GM23338 (cell line): ENCODE data around the gene MAGEE1. TPM values are rescaled to one million over a fixed set of nuclear protein-coding genes. Genes with fewer than 3 reads are reported as not detected.

ENCODE experiments used
- ATAC-seq: fragments of 200-7000 bp; cut with Tn5 transposase; 3 replicates; pipeline ENCODE4 v1.9.1; 2020
- DNase-seq: peaks from one replicate; pipeline ENCODE4 v3.0.0-alpha.2; 2015; ENCODE audit warnings: low spot score
- H2AFZ ChIP-seq: fragments of 200-600 bp; sonication (generic); 2 replicates; pipeline ENCODE4 v1.8.0; 2016; ENCODE audit warnings: antibody characterized with exemption, mild to moderate bottlenecking, moderate library complexity
- H3F3A ChIP-seq: fragments of 200-600 bp; sonication (generic); replicated peaks from 2 replicates; pipeline ENCODE4 v1.8.0; 2017; ENCODE audit warnings: antibody characterized with exemption, mixed run types, low read depth
- H3K27ac ChIP-seq: fragments of 200-600 bp; sonication (generic); 2 replicates; pipeline ENCODE4 v1.6.1; 2016; ENCODE audit warnings: low read depth
- H3K27me3 ChIP-seq: fragments of 200-600 bp; sonication (generic); 2 replicates; pipeline ENCODE4 v1.8.0; 2016; ENCODE audit warnings: mild to moderate bottlenecking, mixed run types, moderate library complexity; ENCODE audit not compliant: insufficient read depth
- H3K36me3 ChIP-seq: fragments of 200-600 bp; sonication (generic); 2 replicates; pipeline ENCODE4 v1.8.0; 2016; ENCODE audit warnings: mild to moderate bottlenecking; ENCODE audit not compliant: insufficient read depth
- H3K4me1 ChIP-seq: fragments of 200-600 bp; sonication (generic); 2 replicates; pipeline ENCODE4 v1.8.0; 2016; ENCODE audit warnings: mild to moderate bottlenecking, moderate library complexity; ENCODE audit not compliant: insufficient read depth
- H3K4me2 ChIP-seq: fragments of 200-600 bp; sonication (generic); 2 replicates; pipeline ENCODE4 v1.7.1; 2017; ENCODE audit warnings: mixed run types
- H3K4me3 ChIP-seq: fragments of 200-600 bp; sonication (generic); 2 replicates; pipeline ENCODE4 v1.6.1; 2016; ENCODE audit warnings: mixed run types
- H3K79me2 ChIP-seq: fragments of 200-600 bp; sonication (generic); replicated peaks from 2 replicates; pipeline ENCODE4 v1.8.0; 2017; ENCODE audit warnings: mild to moderate bottlenecking; ENCODE audit not compliant: insufficient read depth
- H3K9me2 ChIP-seq: fragments of 200-600 bp; sonication (generic); 2 replicates; pipeline ENCODE4 v1.8.0; 2017; ENCODE audit not compliant: insufficient read depth
- H4K20me1 ChIP-seq: fragments of 200-600 bp; sonication (generic); replicated peaks from 2 replicates; pipeline ENCODE4 v1.8.0; 2017; ENCODE audit warnings: mild to moderate bottlenecking; ENCODE audit not compliant: insufficient read depth
- H3K27ac Mint-ChIP-seq: 2 replicates; pipeline ENCODE4 v1.8.0; 2020; ENCODE audit warnings: inconsistent platforms, mild to moderate bottlenecking, moderate library complexity, mixed read lengths
- H3K27me3 Mint-ChIP-seq: 3 replicates; pipeline ENCODE4 v1.8.0; 2022; ENCODE audit warnings: low read depth, mild to moderate bottlenecking, moderate library complexity, mixed read lengths, inconsistent platforms; ENCODE audit not compliant: insufficient read depth, poor library complexity
- H3K36me3 Mint-ChIP-seq: 3 replicates; pipeline ENCODE4 v1.8.0; 2021; ENCODE audit warnings: low read depth, mild to moderate bottlenecking, inconsistent platforms, moderate library complexity, mixed read lengths
- H3K4me1 Mint-ChIP-seq: 3 replicates; pipeline ENCODE4 v1.8.0; 2020; ENCODE audit warnings: mild to moderate bottlenecking, inconsistent platforms, mixed read lengths
- H3K4me3 Mint-ChIP-seq: 3 replicates; pipeline ENCODE4 v1.8.0; 2021; ENCODE audit warnings: moderate library complexity, mild to moderate bottlenecking, inconsistent platforms, mixed read lengths
- H3K9me3 Mint-ChIP-seq: 3 replicates; pipeline ENCODE4 v1.8.0; 2020; ENCODE audit warnings: moderate library complexity, mild to moderate bottlenecking, inconsistent platforms, mixed read lengths
- CREB1 ChIP-seq: fragments of 250-450 bp; sonication (Bioruptor Pico); IDR thresholded peaks from 2 replicates; pipeline ENCODE4 v1.5.0; 2020; ENCODE audit warnings: low read depth, mild to moderate bottlenecking, moderate library complexity
- CTCF ChIP-seq, 2 experiments: fragments of 200-600 bp in 1 of 2; sonication (generic) in 1 of 2; conservative IDR thresholded peaks; 2 replicates each; pipeline versions ENCODE4 v1.5.1 to v1.6.1; 2016 to 2017; ENCODE audit warnings: antibody characterized with exemption in 2 of 2, low read depth in 2 of 2, mild to moderate bottlenecking in 2 of 2, moderate library complexity in 1 of 2
- EZH2 ChIP-seq: fragments of 200-600 bp; sonication (generic); IDR thresholded peaks from one replicate; pipeline ENCODE4 v1.8.0; 2017; ENCODE audit warnings: antibody characterized with exemption, mild to moderate bottlenecking, low read depth; ENCODE audit not compliant: unreplicated experiment
- EZH2phosphoT487 ChIP-seq: fragments of 200-600 bp; sonication (generic); IDR thresholded peaks from one replicate; pipeline ENCODE4 v1.8.1; 2018; ENCODE audit warnings: antibody characterized with exemption; ENCODE audit not compliant: unreplicated experiment
- JUNB ChIP-seq: IDR thresholded peaks from one replicate; pipeline ENCODE4 v1.6.1; 2016; ENCODE audit warnings: antibody characterized with exemption; ENCODE audit not compliant: unreplicated experiment
- NANOG ChIP-seq: IDR thresholded peaks from 2 replicates; pipeline ENCODE4 v1.6.1; 2016; ENCODE audit warnings: antibody characterized with exemption, borderline replicate concordance
- POLR2AphosphoS5 ChIP-seq: IDR thresholded peaks from 2 replicates; pipeline ENCODE4 v1.6.1; 2016; ENCODE audit warnings: antibody characterized with exemption, low read depth
- STAT1 ChIP-seq: IDR thresholded peaks from one replicate; pipeline ENCODE4 v1.6.1; 2016; ENCODE audit warnings: antibody characterized with exemption; ENCODE audit not compliant: unreplicated experiment
- ZNF114 ChIP-seq: fragments of 250-450 bp; sonication (Bioruptor Pico); IDR thresholded peaks from 2 replicates; pipeline ENCODE4 v1.5.0; 2020; ENCODE audit warnings: mild to moderate bottlenecking, moderate library complexity
- ZNF331 ChIP-seq: fragments of 250-450 bp; sonication (Bioruptor Pico); IDR thresholded peaks from 2 replicates; pipeline ENCODE4 v1.5.0; 2020; ENCODE audit warnings: low read depth, mild to moderate bottlenecking, moderate library complexity
- polyA plus RNA-seq: library from polyadenylated mRNA; unstranded; fragments of >200 nt; fragmentation: Nextera tagmentation; extraction: Ambion mirVana; gene quantifications from 2 replicates; pipeline ENCODE4 v1.2.1, GENCODE V29; 2016
- total RNA-seq: library from RNA; depleted of rRNA; stranded (reverse); fragments of >200 nt; shearing (Covaris generic); gene quantifications from 2 replicates; pipeline ENCODE4 v1.2.3, GENCODE V29; 2014
- TF ChIP-seq, protein P1 (sequence below): IDR thresholded peaks from 2 replicates; pipeline ENCODE4 v1.6.1; 2016; ENCODE audit warnings: antibody characterized with exemption
- TF ChIP-seq, protein P2 (sequence below): IDR thresholded peaks from one replicate; pipeline ENCODE4 v1.6.1; 2018; ENCODE audit warnings: antibody characterized with exemption; ENCODE audit not compliant: unreplicated experiment

The MAGEE1 gene
- total and polyA plus RNA-seq, 2 experiments from 2014 or later, result 1.5 to 11.6 TPM

GRCh38 chrX:76428243-76429130 lies 977 bp downstream of the MAGEE1 start (continued):
- no peak for TF ChIP-seq STAT1
- no peak for TF ChIP-seq ZNF114
- no peak for TF ChIP-seq CREB1 (CRISPR knock-in tag)
- no peak for TF ChIP-seq POLR2AphosphoS5
- no peak for TF ChIP-seq CTCF (conservative IDR thresholded peaks at IDR 0.05; ENCODE audit: low read depth in 2 of 2)
- TF ChIP-seq EZH2phosphoT487, result no peak
- TF ChIP-seq, protein P1, sequence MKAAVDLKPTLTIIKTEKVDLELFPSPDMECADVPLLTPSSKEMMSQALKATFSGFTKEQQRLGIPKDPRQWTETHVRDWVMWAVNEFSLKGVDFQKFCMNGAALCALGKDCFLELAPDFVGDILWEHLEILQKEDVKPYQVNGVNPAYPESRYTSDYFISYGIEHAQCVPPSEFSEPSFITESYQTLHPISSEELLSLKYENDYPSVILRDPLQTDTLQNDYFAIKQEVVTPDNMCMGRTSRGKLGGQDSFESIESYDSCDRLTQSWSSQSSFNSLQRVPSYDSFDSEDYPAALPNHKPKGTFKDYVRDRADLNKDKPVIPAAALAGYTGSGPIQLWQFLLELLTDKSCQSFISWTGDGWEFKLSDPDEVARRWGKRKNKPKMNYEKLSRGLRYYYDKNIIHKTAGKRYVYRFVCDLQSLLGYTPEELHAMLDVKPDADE, result no peak
- no peak for TF ChIP-seq NANOG
- no peak for TF ChIP-seq EZH2
- no peak for TF ChIP-seq ZNF331 (CRISPR knock-in tag)

GRCh38 chrX:76433219-76433618 lies 5.7 kb downstream of the MAGEE1 start:
- Histone ChIP-seq H3K27me3 (no peaks in the 10 kb centered on the region), H3K79me2 (peaks cover 15% of the 10 kb centered on the region; the same call in 1 of the 2 replicates), H3K9me2 (no peaks in the 10 kb centered on the region), H3K4me2 (no peak overlapping the region), H3K36me3 (no peaks in the 10 kb centered on the region), H3K4me1 (peaks cover 14% of the 10 kb centered on the region), H3K4me3 (no peak overlapping the region), H2AFZ (no peak overlapping the region), H3K27ac (no peak overlapping the region), H3F3A (no peaks in the 10 kb centered on the region), H4K20me1 (no peaks in the 10 kb centered on the region)
- no peaks in the 10 kb centered on the region for H3K27me3 Mint-ChIP-seq
- no peak overlapping the region for H3K27ac Mint-ChIP-seq
- ATAC-seq, result no peak
- no peaks in the 10 kb centered on the region for H3K36me3 Mint-ChIP-seq
- H3K4me3 Mint-ChIP-seq, result no peak overlapping the region
- no peak for DNase-seq
- peaks cover 16% of the 10 kb centered on the region for H3K4me1 Mint-ChIP-seq
- TF ChIP-seq EZH2, result no peak
- TF ChIP-seq ZNF114, result no peak
- TF ChIP-seq, protein P1, result no peak
- no peak for TF ChIP-seq EZH2phosphoT487
- TF ChIP-seq, protein P2, sequence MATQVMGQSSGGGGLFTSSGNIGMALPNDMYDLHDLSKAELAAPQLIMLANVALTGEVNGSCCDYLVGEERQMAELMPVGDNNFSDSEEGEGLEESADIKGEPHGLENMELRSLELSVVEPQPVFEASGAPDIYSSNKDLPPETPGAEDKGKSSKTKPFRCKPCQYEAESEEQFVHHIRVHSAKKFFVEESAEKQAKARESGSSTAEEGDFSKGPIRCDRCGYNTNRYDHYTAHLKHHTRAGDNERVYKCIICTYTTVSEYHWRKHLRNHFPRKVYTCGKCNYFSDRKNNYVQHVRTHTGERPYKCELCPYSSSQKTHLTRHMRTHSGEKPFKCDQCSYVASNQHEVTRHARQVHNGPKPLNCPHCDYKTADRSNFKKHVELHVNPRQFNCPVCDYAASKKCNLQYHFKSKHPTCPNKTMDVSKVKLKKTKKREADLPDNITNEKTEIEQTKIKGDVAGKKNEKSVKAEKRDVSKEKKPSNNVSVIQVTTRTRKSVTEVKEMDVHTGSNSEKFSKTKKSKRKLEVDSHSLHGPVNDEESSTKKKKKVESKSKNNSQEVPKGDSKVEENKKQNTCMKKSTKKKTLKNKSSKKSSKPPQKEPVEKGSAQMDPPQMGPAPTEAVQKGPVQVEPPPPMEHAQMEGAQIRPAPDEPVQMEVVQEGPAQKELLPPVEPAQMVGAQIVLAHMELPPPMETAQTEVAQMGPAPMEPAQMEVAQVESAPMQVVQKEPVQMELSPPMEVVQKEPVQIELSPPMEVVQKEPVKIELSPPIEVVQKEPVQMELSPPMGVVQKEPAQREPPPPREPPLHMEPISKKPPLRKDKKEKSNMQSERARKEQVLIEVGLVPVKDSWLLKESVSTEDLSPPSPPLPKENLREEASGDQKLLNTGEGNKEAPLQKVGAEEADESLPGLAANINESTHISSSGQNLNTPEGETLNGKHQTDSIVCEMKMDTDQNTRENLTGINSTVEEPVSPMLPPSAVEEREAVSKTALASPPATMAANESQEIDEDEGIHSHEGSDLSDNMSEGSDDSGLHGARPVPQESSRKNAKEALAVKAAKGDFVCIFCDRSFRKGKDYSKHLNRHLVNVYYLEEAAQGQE, result no peak
- no peak for TF ChIP-seq CTCF (conservative IDR thresholded peaks at IDR 0.05; ENCODE audit: low read depth in 2 of 2)
- TF ChIP-seq STAT1, result no peak
- TF ChIP-seq JUNB, result no peak
- H3K9me3 Mint-ChIP-seq, result no peaks in the 10 kb centered on the region
